HG02970 (cell line): Measurements from ENCODE around the gene POLR3G.
A peak's percentile ranks its signal among the peaks of the same experiment; 100 is the strongest.

Experiments used
- ATAC-seq: cut with Tn5 transposase; IDR thresholded peaks from one replicate; pipeline ENCODE4 v1.9.1; 2021; ENCODE audit warnings: mild to moderate bottlenecking, moderate library complexity, moderate number of reproducible peaks; ENCODE audit not compliant: unreplicated experiment, low FRiP score

The POLR3G gene

DNA sequence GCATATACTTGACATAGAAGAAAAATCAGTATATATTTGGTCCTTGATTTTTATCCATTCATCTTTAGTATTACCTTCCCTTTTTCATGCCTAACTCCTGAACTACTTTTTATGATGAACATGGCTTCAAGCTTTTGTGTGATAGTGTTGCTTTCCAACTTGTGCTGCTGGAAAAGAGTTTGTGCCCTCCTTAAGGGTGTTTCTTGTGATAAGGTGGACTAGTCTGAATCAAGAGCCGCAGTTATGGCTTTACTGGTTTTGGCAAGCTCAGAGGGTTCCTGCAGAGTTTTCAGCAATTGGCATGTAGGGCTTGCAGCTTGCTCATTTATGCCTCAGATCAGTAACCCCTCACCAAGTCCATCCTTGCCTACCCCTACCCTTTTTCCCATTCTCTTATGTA is 20.5 kb downstream of the POLR3G start:
- no peak for ATAC-seq

- no peak for ATAC-seq
Measured at GRCh38 chr5:90503596-90503995, 28.9 kb downstream of the POLR3G start.

- ATAC-seq = no peak
Measured at GRCh38 chr5:90504743-90505142, 30.1 kb downstream of the POLR3G start.

DNA sequence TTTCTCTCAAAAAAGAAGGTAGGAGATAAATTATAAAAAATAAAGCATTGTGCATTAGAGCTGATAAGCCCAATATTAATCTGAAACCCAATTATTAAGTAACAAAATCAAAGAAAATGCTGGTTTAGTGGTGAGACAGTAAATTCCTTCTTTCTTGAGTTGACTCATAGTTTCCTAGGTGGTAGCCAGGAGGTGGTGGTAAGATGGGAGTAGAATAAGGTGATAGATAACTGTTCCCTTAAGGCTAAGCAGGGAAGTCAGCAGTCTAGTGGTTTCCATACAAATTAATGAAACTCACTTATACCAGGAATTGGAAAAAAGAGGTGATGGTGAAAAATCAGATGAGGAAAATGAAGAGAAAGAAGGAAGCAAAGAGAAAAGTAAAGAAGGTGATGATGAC is 31.6 kb downstream of the POLR3G start:
- ATAC-seq = no peak

DNA sequence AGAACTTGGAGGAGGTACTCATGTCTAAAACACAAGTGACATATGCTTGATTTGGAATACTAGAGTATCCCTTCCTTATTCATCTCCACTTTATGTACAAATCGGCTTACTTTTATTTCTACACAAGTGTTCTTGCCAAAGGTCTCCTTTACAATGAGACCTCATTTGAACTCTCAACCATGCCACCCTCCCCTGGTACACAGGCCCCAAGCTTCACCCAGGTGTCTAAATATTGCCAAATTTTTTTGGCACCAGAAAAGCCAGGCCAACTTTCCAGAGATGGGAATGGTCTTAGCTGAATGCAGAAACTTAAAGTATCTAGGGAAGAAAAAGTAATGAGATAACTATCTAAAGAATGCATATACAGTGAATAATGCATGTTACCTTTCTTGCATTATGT is 35.8 kb downstream of the POLR3G start:
- no peak for ATAC-seq

DNA sequence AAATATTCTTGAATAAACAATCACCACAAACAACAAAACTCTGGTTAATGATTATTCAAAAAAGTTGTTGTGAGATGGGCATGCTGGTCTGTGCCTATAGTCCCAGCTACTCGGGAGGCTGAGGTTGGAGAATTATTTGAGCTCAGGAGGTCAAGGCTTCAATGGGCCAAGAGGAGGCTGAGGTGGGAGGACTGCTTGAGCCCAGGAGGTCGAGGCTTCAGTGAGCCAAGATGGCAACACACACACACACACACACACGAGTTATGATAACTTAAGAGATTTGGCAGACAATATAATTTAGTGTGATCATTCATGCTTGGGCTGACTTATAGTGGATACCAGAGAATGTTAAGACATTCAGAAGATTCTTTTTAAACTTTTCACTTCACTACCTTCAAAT is 39.9 kb downstream of the POLR3G start:
- ATAC-seq = no peak

GRCh38 chr5:90518661-90519060 is 44.0 kb downstream of the POLR3G start:
- ATAC-seq = no peak

DNA sequence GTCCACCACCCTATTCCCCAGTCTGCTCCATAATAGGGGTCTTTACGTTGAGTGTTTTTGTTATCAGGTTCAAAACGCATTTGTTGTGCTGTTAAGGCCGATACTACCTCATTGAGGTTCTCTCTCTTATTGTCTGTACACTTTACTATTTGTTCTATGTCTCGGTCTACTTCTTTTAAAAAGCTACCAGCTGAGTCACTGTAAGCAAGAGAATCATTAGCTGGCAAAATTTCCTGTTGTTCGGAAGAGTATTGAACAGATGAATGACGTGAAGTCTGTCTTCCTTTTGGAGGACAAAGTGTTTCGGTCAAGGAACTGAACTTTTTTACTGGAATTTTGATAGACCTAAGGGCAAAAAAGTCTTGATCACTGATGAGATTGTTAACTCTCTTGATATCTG is 44.4 kb downstream of the POLR3G start:
- no peak for ATAC-seq

- ATAC-seq = peak; percentile 2
Measured at GRCh38 chr5:90528601-90529193, 54.0 kb downstream of the POLR3G start.

DNA sequence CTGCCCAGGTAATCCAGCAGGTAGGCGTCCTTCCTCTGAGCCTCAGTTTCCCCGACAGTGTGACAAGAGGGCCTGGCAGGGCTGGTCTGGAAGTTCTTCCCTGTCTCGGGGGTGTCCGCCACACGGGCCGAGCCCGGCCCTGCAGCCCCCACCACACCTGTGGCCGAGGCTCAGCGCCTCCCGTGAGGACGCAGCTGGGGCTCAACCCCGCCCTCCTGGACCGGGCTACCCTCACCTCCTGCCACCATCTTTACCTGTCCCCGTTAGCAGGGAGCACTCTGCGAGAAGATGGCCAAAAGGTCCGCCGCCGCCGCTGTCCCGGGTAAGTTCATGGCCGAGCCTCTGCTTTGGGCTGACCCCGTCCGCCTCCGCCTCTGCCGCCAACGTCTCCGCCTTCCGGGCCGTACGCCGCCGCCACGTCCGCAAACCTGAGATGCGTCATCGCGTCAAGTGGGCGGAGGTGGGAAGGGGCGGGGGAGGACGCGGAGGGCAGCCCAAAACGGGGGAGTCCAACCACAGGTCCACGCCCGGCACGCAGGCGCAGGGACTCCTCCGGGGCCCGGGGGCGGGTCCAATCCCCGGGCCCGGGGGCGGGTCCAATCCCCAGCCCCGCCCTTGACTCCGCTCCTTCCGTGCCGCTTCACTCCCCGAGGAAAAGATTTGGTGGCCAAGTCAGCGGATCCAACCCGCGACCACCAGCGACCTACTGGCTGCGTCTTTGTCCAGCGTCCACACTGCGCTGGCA is 54.7 kb downstream of the POLR3G start, which contains the start of gene LYSMD3:
Gene LYSMD3, minus strand, starts transcription at position 391 of the 745 bp plus-strand sequence. CDS start 4,295 bp downstream, outside the sequence.
- peak; percentile 95 for ATAC-seq

DNA sequence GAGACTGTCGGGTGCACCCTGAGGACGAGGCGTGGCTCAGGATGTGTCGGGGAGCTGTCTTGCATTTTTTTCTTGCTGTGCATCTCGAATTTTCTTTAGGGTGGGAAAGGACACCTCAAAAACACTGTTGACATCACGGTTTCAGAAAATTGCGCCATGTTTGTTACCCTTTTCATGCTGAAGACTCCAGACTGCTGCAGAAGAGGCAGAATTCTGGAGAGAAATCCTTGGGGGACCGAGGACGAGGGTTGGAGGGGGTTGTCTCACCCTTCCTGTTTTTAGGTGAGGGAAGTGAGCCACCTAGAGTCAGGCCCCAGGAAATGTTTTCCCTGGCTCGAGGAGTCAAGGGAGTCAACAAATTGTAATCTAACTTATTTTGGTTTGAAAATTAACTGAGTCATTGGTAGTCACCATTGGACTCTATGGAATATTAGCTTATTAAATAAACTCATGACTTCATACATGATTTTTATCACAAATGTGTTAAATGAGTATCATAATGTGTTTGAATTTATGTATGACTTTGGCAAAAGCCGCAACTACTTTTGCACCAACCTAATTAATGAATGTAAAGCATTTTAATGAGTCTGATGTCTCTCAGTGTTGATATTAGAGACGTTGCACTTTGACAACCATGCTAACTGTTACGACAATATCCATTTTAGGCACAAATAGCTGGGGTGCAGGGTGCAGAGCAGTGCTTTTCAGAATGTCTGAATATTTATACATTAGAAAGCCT is 55.4 kb downstream of the POLR3G start:
- peak; percentile 47 for ATAC-seq

- no peak for ATAC-seq
Measured at GRCh38 chr5:90530736-90531487, 56.2 kb downstream of the POLR3G start.

- no peak for ATAC-seq
Measured at GRCh38 chr5:90533794-90534193, 59.1 kb downstream of the POLR3G start.

DNA sequence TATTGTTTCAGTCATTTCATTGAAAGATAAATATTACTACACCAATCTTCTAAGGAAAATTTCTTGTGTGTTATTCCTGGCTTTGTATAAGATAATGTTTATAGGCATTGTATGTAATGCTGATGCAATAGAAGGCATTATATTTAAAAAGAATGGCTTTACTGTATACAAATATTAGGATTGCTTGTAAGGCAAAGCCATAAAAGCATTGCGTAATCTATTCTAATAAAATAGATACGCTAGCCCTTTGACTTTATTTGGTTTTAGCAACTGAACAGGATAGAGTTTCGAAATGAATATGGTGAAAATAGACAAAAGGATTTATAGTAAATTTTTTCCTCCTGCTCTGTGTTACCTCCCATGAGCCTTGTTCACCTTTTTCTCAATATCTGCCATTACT is 60.3 kb downstream of the POLR3G start:
- no peak for ATAC-seq

DNA sequence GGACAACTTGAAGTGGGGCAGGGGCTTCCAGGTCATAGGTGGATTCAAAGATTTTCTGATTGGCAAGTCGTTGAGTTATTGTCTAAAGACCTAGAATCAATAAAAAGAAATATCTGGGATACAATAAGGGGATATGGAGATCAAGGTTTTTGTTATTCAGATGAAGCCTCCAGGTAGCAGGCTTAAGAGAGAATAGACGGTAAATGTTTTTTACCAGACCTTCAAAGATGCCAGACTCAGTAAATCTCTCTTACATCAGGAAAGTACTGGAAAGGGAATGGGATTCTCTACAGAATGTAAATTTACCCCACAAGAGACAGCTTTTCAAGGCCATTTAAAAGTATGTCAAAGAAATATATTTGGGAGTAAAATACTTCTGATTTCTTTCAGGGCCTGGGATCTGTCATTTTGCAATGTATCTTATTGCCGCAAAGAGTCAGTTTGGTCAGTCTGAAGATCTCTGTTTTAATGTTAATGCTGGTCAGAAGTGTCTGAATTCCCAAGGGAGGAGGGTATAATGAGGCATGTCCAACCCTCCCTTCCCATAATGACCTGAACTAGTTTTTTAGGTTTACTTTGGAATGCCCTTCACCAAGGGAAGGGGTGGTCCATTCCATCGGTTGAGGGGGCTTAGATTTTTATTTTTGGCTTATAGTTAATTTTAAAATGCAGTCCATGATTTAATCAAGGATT is 68.3 kb downstream of the POLR3G start:
- no peak for ATAC-seq

DNA sequence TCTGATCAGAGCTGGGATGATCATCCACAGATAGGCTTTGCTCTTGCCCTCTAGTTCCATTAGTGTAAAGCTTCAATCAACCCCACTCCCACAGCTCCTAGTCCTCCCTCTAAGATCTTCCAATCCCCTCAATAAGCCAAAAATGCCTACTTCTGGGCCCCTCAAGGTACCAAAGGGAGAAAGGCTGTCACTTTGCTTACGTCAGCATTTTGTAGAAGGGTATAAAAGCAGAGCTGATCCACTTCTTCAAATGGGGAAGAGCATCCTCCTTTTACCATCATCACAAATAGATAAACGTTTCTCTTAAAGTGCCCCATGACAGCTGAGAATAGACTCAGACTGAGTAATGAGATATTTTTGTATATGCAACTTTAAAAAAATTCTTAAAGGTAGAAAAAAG is 70.8 kb downstream of the POLR3G start:
- no peak for ATAC-seq

DNA sequence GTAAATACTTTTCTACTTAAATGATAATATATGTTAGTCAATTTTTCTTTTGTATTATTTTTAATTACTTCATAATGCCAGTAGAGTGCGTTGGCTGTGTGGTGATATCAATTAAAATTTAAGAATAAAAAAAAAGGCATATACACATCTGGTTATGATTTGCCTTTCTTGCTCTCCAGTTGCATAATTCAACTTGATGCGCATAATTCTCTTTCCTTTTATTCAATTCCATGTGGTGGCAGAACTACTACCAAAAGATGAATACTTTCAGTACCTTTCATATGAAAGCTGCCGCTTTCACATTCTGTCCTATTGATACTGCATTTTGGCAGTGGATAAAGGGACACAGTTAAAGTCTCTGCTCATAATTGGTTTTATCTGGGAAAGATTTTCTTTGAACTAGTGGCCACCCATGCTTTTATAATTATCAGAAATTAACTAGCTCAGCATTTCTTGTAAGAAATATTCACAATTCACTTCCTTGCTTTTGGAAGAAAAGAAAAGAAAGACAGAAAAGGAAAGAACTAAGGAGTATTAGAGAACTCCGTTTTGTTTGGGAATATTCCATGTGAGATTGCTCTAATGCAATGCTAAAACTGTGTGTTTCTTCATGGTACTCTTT is 71.7 kb downstream of the POLR3G start:
- no peak for ATAC-seq

DNA sequence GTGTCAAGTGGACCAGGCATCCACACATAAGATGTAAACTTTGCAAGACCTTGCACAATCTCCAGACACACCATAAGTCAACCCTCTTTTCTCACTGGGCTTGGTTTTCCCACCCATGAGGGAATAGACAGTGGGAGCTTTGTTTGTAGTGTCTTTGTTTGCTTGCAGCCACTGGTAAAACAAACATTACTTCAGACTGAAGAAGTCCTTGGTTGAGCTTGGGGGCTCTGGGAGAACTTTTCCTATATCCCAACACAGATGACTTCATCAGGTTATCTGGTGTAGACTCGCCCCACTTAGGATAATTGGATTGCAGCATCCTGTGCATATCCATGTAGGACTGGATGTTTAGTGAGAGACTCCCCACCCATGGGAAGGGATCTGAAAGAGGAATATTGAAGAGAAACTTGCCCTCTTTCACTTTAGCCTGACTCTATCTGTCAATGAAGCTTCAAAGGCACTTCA is 72.4 kb downstream of the POLR3G start:
- no peak for ATAC-seq

DNA sequence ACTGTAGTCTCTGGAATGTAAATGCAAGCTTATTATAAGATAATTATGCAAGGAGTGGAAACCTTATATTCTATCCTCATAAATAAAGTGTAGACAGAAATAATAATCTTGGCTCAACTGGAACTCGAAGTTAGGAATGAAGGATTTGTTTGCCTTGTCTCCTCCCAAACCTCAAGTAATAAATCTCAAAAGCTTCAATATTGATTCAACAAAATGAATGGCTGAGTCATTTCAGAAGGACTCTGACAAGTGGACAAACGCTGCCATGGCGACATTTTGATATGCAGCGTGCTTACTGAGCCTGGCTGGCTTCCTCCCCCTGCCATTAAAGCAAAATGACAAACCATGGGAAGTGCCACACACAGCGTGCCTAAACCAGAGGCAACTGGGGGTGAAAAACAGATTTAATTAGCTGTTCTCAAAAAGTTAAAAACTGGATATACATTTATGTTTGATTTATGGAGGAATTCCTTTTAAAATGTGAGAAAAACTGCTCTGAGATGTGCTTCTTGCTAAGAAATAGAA is 73.5 kb downstream of the POLR3G start:
- ATAC-seq = no peak
